K562 treated with DMSO at 1 percent for 4 hours (cell line): Measurements from ENCODE around the gene LRRC4C. TPM values are rescaled to one million over a fixed set of nuclear protein-coding genes. Genes with fewer than 3 reads are reported as not detected.

Experiments
- total RNA-seq: library from RNA; unstranded; fragments of 300-600 nt; gene quantifications from 2 replicates; pipeline ENCODE4 v1.2.3, GENCODE V29; 2022; ENCODE audit not compliant: insufficient read depth

Gene LRRC4C
- total RNA-seq = not detected in 2 replicates

GRCh38 chr11:41459465-41460401, at the start of gene LRRC4C:
TSS of gene LRRC4C (minus strand) at chr11:41459652.

